ENCODE data around the gene SPOUT1. TPM values are rescaled to one million over a fixed set of nuclear protein-coding genes. Genes with fewer than 3 reads are reported as not detected.
"Not testable (repeated sequence)": the region's sequence is repeated elsewhere in the genome, so short reads cannot be mapped to it uniquely, and the experiment has no call there.

Gene SPOUT1
- total and polyA plus RNA-seq, 10 of the 15 experiments (the other 5 are each of a cell fraction or from before 2014, with no cell fraction given) = 5.7 to 95.0 (median 40.6) TPM

DNA sequence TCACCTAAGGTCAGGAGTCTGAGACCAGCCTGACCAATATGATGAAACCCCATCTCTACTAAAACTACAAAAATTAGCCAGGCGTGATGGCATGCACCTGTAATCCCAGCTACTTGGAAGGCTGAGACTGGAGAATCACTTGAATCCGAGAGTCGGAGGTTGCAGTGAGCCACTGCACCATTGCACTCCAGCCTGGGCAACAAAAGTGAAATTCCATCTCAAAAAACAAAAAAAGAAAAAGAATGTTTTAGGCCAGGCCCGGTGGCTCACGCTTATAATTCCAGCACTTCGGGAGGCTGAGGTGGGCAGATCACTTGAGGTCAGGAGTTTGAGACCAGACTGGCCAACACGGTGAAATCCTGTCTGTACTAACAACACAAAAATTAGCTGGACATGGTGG is 28.9 kb upstream of the SPOUT1 start:
- FAIRE-seq; ATAC-seq; H4K20me1 ChIP-seq (ENCODE audit: control insufficient read depth, insufficient read depth); H3K4me2 ChIP-seq (ENCODE audit: control insufficient read depth, insufficient read depth); BruUV-seq (replicated peaks); H3K79me2 ChIP-seq (ENCODE audit: control insufficient read depth, insufficient read depth, low read length); H3K36me3 ChIP-seq (ENCODE audit: control insufficient read depth in 2 of 2, insufficient read depth in 2 of 2, low read length in 1 of 2); H3K9ac ChIP-seq (ENCODE audit: control insufficient read depth, insufficient read depth, low read length); H2AFZ ChIP-seq (ENCODE audit: control insufficient read depth, low read depth, low read length); SMC1A ChIA-PET (ENCODE audit: uncharacterized antibody, unreplicated experiment); H3K27me3 ChIP-seq (replicated peaks in 1 of 2; ENCODE audit: control insufficient read depth in 2 of 2, insufficient read depth in 2 of 2, low read length in 1 of 2); H3K27ac ChIP-seq (ENCODE audit: control insufficient read depth, insufficient read depth); intact Hi-C loops (cut with micrococcal nuclease; ENCODE audit: unreplicated experiment); in situ Hi-C loops (cut with MboI); H3K4me3 ChIP-seq; H3K4me1 ChIP-seq (ENCODE audit: control insufficient read depth, insufficient read depth, low read length); DNase-seq (ENCODE audit: low read depth, low spot score); H3K9me3 ChIP-seq (replicated peaks; ENCODE audit: control insufficient read depth, insufficient read depth, low read length): not testable (repeated sequence)
- WGBS (ENCODE audit: insufficient coverage, insufficient replicate concordance, low lambda C conversion rate, missing lambda C conversion rate) = 90% methylated on average over 7 of the region's 7 CpGs
- ChIA-PET CTCF (interaction anchor here (0.6 to 1.8 kb wide), 3 partner anchors 20 to 70 kb away, joined by 3 to 4 read pairs (median 3); no protein-coding TSS in a partner anchor), RAD21 (ENCODE audit: unreplicated experiment) (interaction anchor here (0.9 kb wide), 1 partner anchor 70 kb away, joined by 3 read pairs; no protein-coding TSS in a partner anchor), POLR2A (interaction anchor here (0.6 kb wide), 1 partner anchor 179 kb away, joined by 3 read pairs; no protein-coding TSS in a partner anchor)

DNA sequence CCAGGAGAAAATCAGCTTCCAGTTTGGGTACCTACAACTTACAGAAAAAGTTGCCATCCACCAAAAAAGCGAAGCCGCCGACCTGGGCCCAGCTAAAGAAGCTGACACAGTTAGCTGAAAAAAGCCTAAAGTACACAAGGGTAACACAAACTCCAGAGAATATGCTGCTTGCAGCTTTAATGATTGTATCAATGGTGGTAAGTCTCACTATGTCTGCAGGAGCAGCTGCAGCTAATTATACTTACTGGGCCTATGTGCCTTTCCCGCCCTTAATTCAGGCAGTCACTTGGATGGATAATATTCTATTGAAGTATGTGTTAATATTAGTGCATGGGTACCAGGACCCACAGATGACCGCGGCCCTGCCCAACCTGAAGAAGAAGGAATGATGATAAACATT is 24.9 kb upstream of the SPOUT1 start:
- H3K4me1 ChIP-seq (ENCODE audit: control insufficient read depth, insufficient read depth, low read length); H3K36me3 ChIP-seq (ENCODE audit: control insufficient read depth in 2 of 2, insufficient read depth in 2 of 2, low read length in 1 of 2); RAD21 ChIA-PET (ENCODE audit: unreplicated experiment); H3K9ac ChIP-seq (ENCODE audit: control insufficient read depth, insufficient read depth, low read length); FAIRE-seq; H3K79me2 ChIP-seq (ENCODE audit: control insufficient read depth, insufficient read depth, low read length); POLR2A ChIA-PET; H3K9me3 ChIP-seq (replicated peaks; ENCODE audit: control insufficient read depth, insufficient read depth, low read length); BruUV-seq (replicated peaks); H3K4me3 ChIP-seq; H3K27me3 ChIP-seq (replicated peaks in 1 of 2; ENCODE audit: control insufficient read depth in 2 of 2, insufficient read depth in 2 of 2, low read length in 1 of 2); H2AFZ ChIP-seq (ENCODE audit: control insufficient read depth, low read depth, low read length); DNase-seq (ENCODE audit: low read depth, low spot score); in situ Hi-C loops (cut with MboI); H3K27ac ChIP-seq (ENCODE audit: control insufficient read depth, insufficient read depth); H4K20me1 ChIP-seq (ENCODE audit: control insufficient read depth, insufficient read depth); intact Hi-C loops (cut with micrococcal nuclease; ENCODE audit: unreplicated experiment); ATAC-seq; H3K4me2 ChIP-seq (ENCODE audit: control insufficient read depth, insufficient read depth): not testable (repeated sequence)
- 96% methylated on average over 6 of the region's 6 CpGs for WGBS (ENCODE audit: insufficient coverage, insufficient replicate concordance, low lambda C conversion rate, missing lambda C conversion rate)
- CTCF ChIA-PET = interaction anchor here (0.9 kb wide), 2 partner anchors 26 to 74 kb away, joined by 3 read pairs; no protein-coding TSS in a partner anchor
- SMC1A ChIA-PET (ENCODE audit: uncharacterized antibody, unreplicated experiment) = interaction anchor here (0.6 to 1.4 kb wide), 3 partner anchors 8 to 143 kb away, joined by 3 read pairs; no protein-coding TSS in a partner anchor

DNA sequence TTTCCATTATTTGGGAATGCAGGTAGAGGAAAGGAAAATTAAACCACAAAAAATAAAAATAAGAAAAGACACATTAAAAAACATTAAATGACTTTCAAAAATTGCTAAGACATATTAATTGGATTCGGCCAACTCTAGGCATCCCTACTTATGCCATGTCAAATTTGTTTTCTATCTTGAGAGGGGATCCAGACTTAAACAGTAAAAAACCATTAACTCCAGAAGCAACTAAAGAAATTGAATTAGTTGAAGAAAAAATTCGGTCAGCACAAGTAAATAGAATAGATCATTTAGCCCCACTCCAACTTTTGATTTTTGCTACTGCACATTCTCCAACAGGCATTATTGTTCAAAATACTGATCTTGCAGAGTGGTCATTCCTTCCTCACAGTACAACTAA is 23.1 kb upstream of the SPOUT1 start:
- BruUV-seq (replicated peaks); H2AFZ ChIP-seq (ENCODE audit: control insufficient read depth, low read depth, low read length); H3K4me2 ChIP-seq (ENCODE audit: control insufficient read depth, insufficient read depth); H3K4me3 ChIP-seq; SMC1A ChIA-PET (ENCODE audit: uncharacterized antibody, unreplicated experiment); H3K4me1 ChIP-seq (ENCODE audit: control insufficient read depth, insufficient read depth, low read length); H3K27ac ChIP-seq (ENCODE audit: control insufficient read depth, insufficient read depth); H3K79me2 ChIP-seq (ENCODE audit: control insufficient read depth, insufficient read depth, low read length); POLR2A ChIA-PET; DNase-seq (ENCODE audit: low read depth, low spot score); H3K9me3 ChIP-seq (replicated peaks; ENCODE audit: control insufficient read depth, insufficient read depth, low read length); RAD21 ChIA-PET (ENCODE audit: unreplicated experiment); H4K20me1 ChIP-seq (ENCODE audit: control insufficient read depth, insufficient read depth); ATAC-seq; in situ Hi-C loops (cut with MboI); H3K27me3 ChIP-seq (replicated peaks in 1 of 2; ENCODE audit: control insufficient read depth in 2 of 2, insufficient read depth in 2 of 2, low read length in 1 of 2); H3K36me3 ChIP-seq (ENCODE audit: control insufficient read depth in 2 of 2, insufficient read depth in 2 of 2, low read length in 1 of 2); H3K9ac ChIP-seq (ENCODE audit: control insufficient read depth, insufficient read depth, low read length); intact Hi-C loops (cut with micrococcal nuclease; ENCODE audit: unreplicated experiment); FAIRE-seq: not testable (repeated sequence)
- WGBS (ENCODE audit: insufficient coverage, insufficient replicate concordance, low lambda C conversion rate, missing lambda C conversion rate) = 50% methylated on average over 2 of the region's 2 CpGs
- CTCF ChIA-PET = interaction anchor here (0.8 to 1.7 kb wide), 5 partner anchors 11 to 76 kb away, joined by 3 to 5 read pairs (median 3); partner anchors contain the start of genes KYAT1 and LRRC8A

Measured in GM12878 (cell line).